Right atrium auricular region (tissue), 2 donors: ENCODE results near the gene ST14. TPM values are rescaled to one million over a fixed set of nuclear protein-coding genes. Genes with fewer than 3 reads are reported as not detected.
"Not testable (repeated sequence)": the region's sequence is repeated elsewhere in the genome, so short reads cannot be mapped to it uniquely, and the experiment has no call there.

Experiments
- DNase-seq: peaks from one replicate; pipeline ENCODE4 v3.0.0-alpha.2; 2019; ENCODE audit warnings: low spot score
- H3K27ac ChIP-seq, 2 donors: fragments of 200-600 bp; sonication (generic); 1 replicate in 1 of 2; 2 replicates in 1 of 2; pipeline ENCODE4 v1.5.1; 2016 to 2019
- H3K27me3 ChIP-seq, 2 donors: fragments of 200-600 bp; sonication (generic); one replicate each; pipeline versions ENCODE4 v1.5.1 to v1.6.0; 2017 to 2019
- H3K36me3 ChIP-seq: fragments of 200-600 bp; sonication (generic); one replicate; pipeline ENCODE4 v1.5.1; 2016
- H3K4me1 ChIP-seq, 2 donors: fragments of 200-600 bp; sonication (generic); one replicate each; pipeline versions ENCODE4 v1.5.1 to v1.6.0; 2017 to 2019
- H3K4me3 ChIP-seq, 2 donors: fragments of 200-600 bp; sonication (generic); 1 replicate in 1 of 2; 2 replicates in 1 of 2; pipeline ENCODE4 v1.5.1; 2017 to 2019; ENCODE audit warnings: mild to moderate bottlenecking in 1 of 2, moderate library complexity in 1 of 2
- H3K9me3 ChIP-seq, 2 donors: fragments of 200-600 bp; sonication (generic); one replicate each; pipeline ENCODE4 v1.5.1; 2019
- CTCF ChIP-seq, 2 donors: fragments of 200-600 bp; sonication (generic); IDR thresholded peaks; one replicate each; pipeline ENCODE4 v1.5.1; 2019; ENCODE audit warnings: antibody characterized with exemption in 2 of 2
- total RNA-seq, 2 donors: library from RNA; depleted of rRNA; stranded (reverse); fragments of >200 nt; gene quantifications; one replicate each; pipeline ENCODE4 v1.1.0, GENCODE V29; 2016

The ST14 gene
- total RNA-seq, 2 donors from 2014 or later = 0.85 to 6.0 TPM

GRCh38 chr11:130223291-130223971, 63.8 kb downstream of the ST14 start:
- Histone ChIP-seq H3K9me3 (no peaks in the 10 kb centered on the region), H3K4me3 (no peak overlapping the region), H3K36me3 (no peaks in the 10 kb centered on the region), H3K27ac (no peak overlapping the region), H3K27me3 (no peaks in the 10 kb centered on the region), H3K4me1 (peaks cover 0 to 8% of the 10 kb centered on the region in 2 donors)
- no peak for TF ChIP-seq CTCF (IDR thresholded peaks at IDR 0.05)
- DNase-seq = no peak

GRCh38 chr11:130227373-130227772, 67.8 kb downstream of the ST14 start:
- no peaks in the 10 kb centered on the region for H3K9me3 ChIP-seq
- no peak for DNase-seq
- no peaks in the 10 kb centered on the region for H3K36me3 ChIP-seq
- H3K4me1 ChIP-seq = peaks cover 0 to 8% of the 10 kb centered on the region in 2 donors
- no peak overlapping the region for H3K27ac ChIP-seq
- TF ChIP-seq CTCF (IDR thresholded peaks at IDR 0.05) = no peak
- H3K27me3 ChIP-seq = no peaks in the 10 kb centered on the region
- no peak overlapping the region for H3K4me3 ChIP-seq

- not testable (repeated sequence) for DNase-seq, H3K4me3 ChIP-seq, H3K27me3 ChIP-seq, H3K9me3 ChIP-seq, H3K27ac ChIP-seq, H3K4me1 ChIP-seq
- H3K36me3 ChIP-seq = peaks cover 19% of the 10 kb centered on the region
These were observed 73.9 kb downstream of the ST14 start for GRCh38 chr11:130233486-130233885.

GRCh38 chr11:130233888-130234287, 74.3 kb downstream of the ST14 start:
- H3K36me3 ChIP-seq = peaks cover 22% of the 10 kb centered on the region
- not testable (repeated sequence) for H3K4me3 ChIP-seq, H3K27ac ChIP-seq, H3K4me1 ChIP-seq, H3K9me3 ChIP-seq, DNase-seq, H3K27me3 ChIP-seq

GRCh38 chr11:130234315-130234714, 74.7 kb downstream of the ST14 start:
- DNase-seq = no peak
- Histone ChIP-seq H3K27ac (no peak overlapping the region), H3K27me3 (no peaks in the 10 kb centered on the region), H3K4me1 (no peaks in the 10 kb centered on the region), H3K4me3 (no peak overlapping the region), H3K9me3 (no peaks in the 10 kb centered on the region), H3K36me3 (peaks cover 26% of the 10 kb centered on the region)
- TF ChIP-seq CTCF (IDR thresholded peaks at IDR 0.05) = no peak

- no peak overlapping the region for H3K27ac ChIP-seq
- H3K4me1 ChIP-seq = no peaks in the 10 kb centered on the region
- H3K9me3 ChIP-seq = no peaks in the 10 kb centered on the region
- no peak for TF ChIP-seq CTCF (IDR thresholded peaks at IDR 0.05)
- no peak for DNase-seq
- peaks cover 29% of the 10 kb centered on the region for H3K36me3 ChIP-seq
- no peak overlapping the region for H3K4me3 ChIP-seq
- no peaks in the 10 kb centered on the region for H3K27me3 ChIP-seq
These were observed 77.9 kb downstream of the ST14 start for GRCh38 chr11:130237282-130238006.
